Panc1 (cell line): ENCODE data around the gene PSME1. TPM values are rescaled to one million over a fixed set of nuclear protein-coding genes. Genes with fewer than 3 reads are reported as not detected.

Experiments
- ATAC-seq: fragments of 200-7000 bp; cut with Tn5 transposase; 2 replicates; pipeline ENCODE4 v1.9.1; 2020; ENCODE audit warnings: mild to moderate bottlenecking, moderate library complexity
- BruUV-seq: library from RNA; stranded (reverse); fragments of 400-500 nt; replicated peaks from 2 replicates; lab custom pipeline; 2021; lab: Mats Ljungman, UMichigan
- CTCF ChIA-PET: fragments of 300-600 bp; sonication (Branson Sonifier 250); formaldehyde crosslinking; loops from one replicate; lab custom pipeline; 2022; ENCODE audit warnings: antibody characterized with exemption; lab: Charles Lee
- POLR2A ChIA-PET: fragments of 300-600 bp; sonication (Branson Sonifier 250); formaldehyde crosslinking; loops from one replicate; lab custom pipeline; 2022; ENCODE audit warnings: antibody characterized with exemption; lab: Charles Lee
- DNase-seq: peaks from one replicate; pipeline ENCODE4 v3.0.0-alpha.2; 2010; ENCODE audit warnings: low read depth, low spot score
- H3K27ac ChIP-seq: 2 replicates; pipeline ENCODE4 v1.5.1; 2011; ENCODE audit warnings: mild to moderate bottlenecking, low read length, inconsistent platforms
- H3K27me3 ChIP-seq: fragments of 200-500 bp; sonication (Bioruptor generic); 2 replicates; pipeline ENCODE4 v1.6.0; 2014; ENCODE audit warnings: low read length, inconsistent platforms; ENCODE audit not compliant: control insufficient read depth, insufficient read depth
- H3K36me3 ChIP-seq: fragments of 200-500 bp; sonication (Bioruptor generic); 2 replicates; pipeline ENCODE4 v1.5.1; 2014; ENCODE audit warnings: inconsistent platforms, mild to moderate bottlenecking, low read length, moderate library complexity; ENCODE audit not compliant: control insufficient read depth, insufficient read depth
- H3K4me1 ChIP-seq: 2 replicates; pipeline ENCODE4 v1.5.1; 2011; ENCODE audit warnings: inconsistent platforms, mild to moderate bottlenecking, low read length, moderate library complexity; ENCODE audit not compliant: control insufficient read depth, insufficient read depth
- H3K4me3 ChIP-seq, 2 experiments: 2 replicates each; pipeline ENCODE4 v1.5.1; 2011 to 2012; ENCODE audit warnings: low read depth in 2 of 2, low read length in 2 of 2, mild to moderate bottlenecking in 2 of 2, inconsistent platforms in 1 of 2, moderate library complexity in 1 of 2
- H3K9me3 ChIP-seq: fragments of 200-500 bp; sonication (Bioruptor generic); 2 replicates; pipeline ENCODE4 v1.5.1; 2014; ENCODE audit warnings: low read depth, mild to moderate bottlenecking, inconsistent platforms, low read length, moderate library complexity; ENCODE audit not compliant: control insufficient read depth, insufficient read depth
- CTCF ChIP-seq: fragments of 450-650 bp; IDR thresholded peaks from 2 replicates; pipeline ENCODE4 v1.5.1; 2017; ENCODE audit warnings: mild to moderate bottlenecking
- POLR2AphosphoS5 ChIP-seq: IDR thresholded peaks from 2 replicates; pipeline ENCODE4 v1.6.1; 2012; ENCODE audit warnings: mild to moderate bottlenecking, low read depth, low read length, moderate library complexity
- REST ChIP-seq, 2 experiments: IDR thresholded peaks; 2 replicates each; pipeline ENCODE4 v1.6.1; 2011 to 2012; ENCODE audit warnings: low read depth in 2 of 2, control low read depth in 1 of 2, low read length in 1 of 2, mild to moderate bottlenecking in 1 of 2, moderate library complexity in 1 of 2; ENCODE audit not compliant: insufficient read depth in 1 of 2
- SIN3A ChIP-seq: IDR thresholded peaks from 2 replicates; pipeline ENCODE4 v1.6.1; 2012; ENCODE audit warnings: low read depth, mild to moderate bottlenecking, low read length, moderate library complexity, borderline replicate concordance; ENCODE audit not compliant: insufficient read depth
- TCF7L2 ChIP-seq: IDR thresholded peaks from 2 replicates; pipeline ENCODE4 v1.6.1; 2011; ENCODE audit warnings: mild to moderate bottlenecking, low read depth, low read length, inconsistent platforms
- in situ Hi-C: cut with HindIII; loops from 2 replicates; pipeline ENCODE4 v1.10.0; 2016; ENCODE audit warnings: low sequenced_read_pairs, low pct_unique_long_range_greater_than_20kb
- intact Hi-C: fragments of 100-400 bp; cut with micrococcal nuclease; formaldehyde crosslinking; loops from one replicate; pipeline ENCODE4 v1.10.0; 2022; ENCODE audit not compliant: unreplicated experiment
- total RNA-seq: library from RNA; stranded (reverse); gene quantifications from one replicate; pipeline ENCODE4 v1.2.1, GENCODE V29; 2021; ENCODE audit not compliant: unreplicated experiment

PSME1 gene
- total RNA-seq, 1 experiment from 2014 or later: 130 TPM

GRCh38 chr14:24145690-24146452 lies 9.9 kb downstream of the PSME1 start:
- Histone ChIP-seq H3K36me3 (peaks cover 3% of the 10 kb centered on the region), H3K27ac (peak overlapping the region; percentile 94), H3K4me3 (peak overlapping the region; percentile 87 to 96), H3K9me3 (no peaks in the 10 kb centered on the region), H3K4me1 (peaks cover 6% of the 10 kb centered on the region; the same call in 1 of the 2 replicates), H3K27me3 (no peaks in the 10 kb centered on the region)
- BruUV-seq: TSS peak; percentile 78
- DNase-seq (no peak), ATAC-seq (no peak)
- POLR2A ChIA-PET: no interaction called here
- intact Hi-C loops (no loop called here), in situ Hi-C loops (no loop called here)
- CTCF ChIA-PET: interaction anchor here (1.4 kb wide), 1 partner anchor 37 kb away, joined by 3 read pairs; no protein-coding TSS in a partner anchor
- TF ChIP-seq SIN3A: no peak
- no peak for TF ChIP-seq POLR2AphosphoS5
- TF ChIP-seq TCF7L2: no peak
- TF ChIP-seq CTCF: no peak
- TF ChIP-seq REST (IDR thresholded peaks at IDR 0.05; ENCODE audit: insufficient read depth in 1 of 2, low read depth in 2 of 2, low read length in 1 of 2): no peak

GRCh38 chr14:24146453-24146977 lies 10.5 kb downstream of the PSME1 start, which contains the start of gene PSME2:
PSME2 (minus strand) TSS chr14:24146610; CDS start chr14:24146581, 29 bp downstream.
- H3K36me3 ChIP-seq: peaks cover 3% of the 10 kb centered on the region
- peaks cover 6% of the 10 kb centered on the region; the same call in 1 of the 2 replicates for H3K4me1 ChIP-seq
- TF ChIP-seq POLR2AphosphoS5 (no peak), REST (IDR thresholded peaks at IDR 0.05; ENCODE audit: insufficient read depth in 1 of 2, low read depth in 2 of 2, low read length in 1 of 2) (no peak), TCF7L2 (no peak), SIN3A (no peak), CTCF (no peak)
- H3K4me3 ChIP-seq: peak within 1 kb of the TSS; percentile 87 to 96
- POLR2A ChIA-PET: interaction anchor here (0.9 to 1.0 kb wide), 2 partner anchors 9 to 32 kb away, joined by 3 to 5 read pairs; partner anchors contain the start of genes DCAF11 and NRL
- intact Hi-C loops: no loop called here
- DNase-seq (peak; percentile 38), ATAC-seq (peak; percentile 88)
- H3K9me3 ChIP-seq: no peaks in the 10 kb centered on the region
- H3K27me3 ChIP-seq: no peaks in the 10 kb centered on the region
- peak within 1 kb of the TSS; percentile 94 for H3K27ac ChIP-seq
- no TSS peak for BruUV-seq
- CTCF ChIA-PET: interaction anchor here (1.4 kb wide), 1 partner anchor 38 kb away, joined by 3 read pairs; no protein-coding TSS in a partner anchor
- in situ Hi-C loops: no loop called here
